Bronchial epithelial cell (primary cell): Measurements from ENCODE around the gene UNKL. TPM values are rescaled to one million over a fixed set of nuclear protein-coding genes. Genes with fewer than 3 reads are reported as not detected.

Source experiments
- DNase-seq: peaks from one replicate; pipeline ENCODE4 v3.0.0-alpha.2; 2010; ENCODE audit warnings: low read depth
- FAIRE-seq: peaks from 2 replicates; lab custom pipeline; 2011; peaks lifted over from hg19 to GRCh38; lab: Jason Lieb, UNC
- H3K27me3 ChIP-seq: 2 replicates; pipeline ENCODE4 v1.5.1; 2011; ENCODE audit warnings: low read length; ENCODE audit not compliant: control insufficient read depth, insufficient read depth
- H3K36me3 ChIP-seq: 2 replicates; pipeline ENCODE4 v1.5.1; 2011; ENCODE audit warnings: low read length; ENCODE audit not compliant: control insufficient read depth, insufficient read depth
- H3K4me3 ChIP-seq: 2 replicates; pipeline ENCODE4 v1.5.1; 2011; ENCODE audit warnings: mild to moderate bottlenecking, low read depth, low read length, control low read depth
- total RNA-seq: library from RNA; depleted of rRNA; stranded (reverse); fragments of >200 nt; gene quantifications from 2 replicates; pipeline ENCODE4 v1.2.1, GENCODE V29; 2014
- TF ChIP-seq, protein P1 (sequence below): IDR thresholded peaks from 2 replicates; pipeline ENCODE4 v1.5.1; 2011; ENCODE audit warnings: mild to moderate bottlenecking, moderate library complexity, low read length, control low read depth, inconsistent platforms; ENCODE audit not compliant: insufficient read depth, severe bottlenecking

Gene UNKL
- total RNA-seq, 1 donor from 2014 or later = 2.4 TPM

- TF ChIP-seq, protein P1, sequence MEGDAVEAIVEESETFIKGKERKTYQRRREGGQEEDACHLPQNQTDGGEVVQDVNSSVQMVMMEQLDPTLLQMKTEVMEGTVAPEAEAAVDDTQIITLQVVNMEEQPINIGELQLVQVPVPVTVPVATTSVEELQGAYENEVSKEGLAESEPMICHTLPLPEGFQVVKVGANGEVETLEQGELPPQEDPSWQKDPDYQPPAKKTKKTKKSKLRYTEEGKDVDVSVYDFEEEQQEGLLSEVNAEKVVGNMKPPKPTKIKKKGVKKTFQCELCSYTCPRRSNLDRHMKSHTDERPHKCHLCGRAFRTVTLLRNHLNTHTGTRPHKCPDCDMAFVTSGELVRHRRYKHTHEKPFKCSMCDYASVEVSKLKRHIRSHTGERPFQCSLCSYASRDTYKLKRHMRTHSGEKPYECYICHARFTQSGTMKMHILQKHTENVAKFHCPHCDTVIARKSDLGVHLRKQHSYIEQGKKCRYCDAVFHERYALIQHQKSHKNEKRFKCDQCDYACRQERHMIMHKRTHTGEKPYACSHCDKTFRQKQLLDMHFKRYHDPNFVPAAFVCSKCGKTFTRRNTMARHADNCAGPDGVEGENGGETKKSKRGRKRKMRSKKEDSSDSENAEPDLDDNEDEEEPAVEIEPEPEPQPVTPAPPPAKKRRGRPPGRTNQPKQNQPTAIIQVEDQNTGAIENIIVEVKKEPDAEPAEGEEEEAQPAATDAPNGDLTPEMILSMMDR = no peak
- DNase-seq = no peak
- Histone ChIP-seq H3K27me3 (no peaks in the 10 kb centered on the region), H3K36me3 (peaks cover 2% of the 10 kb centered on the region), H3K4me3 (no peak overlapping the region)
- no peak for FAIRE-seq
Measured at GRCh38 chr16:1372292-1372950, 42.1 kb downstream of the UNKL start.

DNA sequence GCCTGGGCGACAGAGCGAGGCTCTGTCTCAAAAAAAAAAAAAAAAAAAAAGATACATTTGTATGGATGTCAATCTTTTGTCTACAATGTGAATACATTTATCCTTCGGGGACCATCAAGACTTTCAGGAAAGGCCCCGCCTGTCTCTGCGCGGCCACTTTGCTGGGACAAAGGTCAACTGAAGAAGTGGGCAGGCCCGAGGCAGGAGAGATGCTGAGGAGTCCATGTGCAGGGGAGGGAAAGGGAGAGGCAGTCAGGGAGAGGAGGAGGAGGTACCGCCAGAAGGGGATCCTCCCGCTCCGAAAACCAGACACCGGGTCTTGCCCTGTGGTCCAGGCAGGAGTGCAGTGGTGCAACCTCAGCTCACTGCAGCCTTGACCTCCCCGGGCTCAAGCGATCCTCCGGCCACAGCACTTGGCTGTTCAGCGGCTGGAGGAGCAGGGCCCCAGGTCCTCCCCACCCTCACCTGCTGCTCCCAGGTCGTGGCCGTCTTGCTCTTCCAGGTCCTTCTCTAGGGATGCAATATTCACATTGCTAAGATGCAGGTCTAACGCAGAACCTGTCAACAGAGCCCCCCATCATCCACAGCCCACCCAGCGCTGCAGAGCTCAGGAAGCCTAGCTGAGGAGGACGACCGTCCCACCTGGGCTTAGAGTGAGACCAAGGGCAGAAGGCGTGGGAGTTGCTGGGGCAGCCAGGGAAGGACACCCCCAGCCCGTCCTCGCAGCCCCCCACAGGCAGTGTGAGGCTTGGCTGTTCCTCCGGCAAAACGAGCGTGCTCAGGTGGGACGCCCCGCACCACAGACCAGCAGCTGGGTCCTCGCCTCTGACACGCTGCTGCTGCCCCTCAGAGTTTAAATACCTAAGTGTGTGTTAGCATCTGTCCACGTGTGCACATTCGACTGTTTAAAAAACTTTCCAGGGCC, 43.2 kb downstream of the UNKL start:
- Histone ChIP-seq H3K27me3 (no peaks in the 10 kb centered on the region), H3K4me3 (no peak overlapping the region), H3K36me3 (peaks cover 3% of the 10 kb centered on the region)
- TF ChIP-seq, protein P1 = no peak
- no peak for FAIRE-seq
- DNase-seq = no peak

DNA sequence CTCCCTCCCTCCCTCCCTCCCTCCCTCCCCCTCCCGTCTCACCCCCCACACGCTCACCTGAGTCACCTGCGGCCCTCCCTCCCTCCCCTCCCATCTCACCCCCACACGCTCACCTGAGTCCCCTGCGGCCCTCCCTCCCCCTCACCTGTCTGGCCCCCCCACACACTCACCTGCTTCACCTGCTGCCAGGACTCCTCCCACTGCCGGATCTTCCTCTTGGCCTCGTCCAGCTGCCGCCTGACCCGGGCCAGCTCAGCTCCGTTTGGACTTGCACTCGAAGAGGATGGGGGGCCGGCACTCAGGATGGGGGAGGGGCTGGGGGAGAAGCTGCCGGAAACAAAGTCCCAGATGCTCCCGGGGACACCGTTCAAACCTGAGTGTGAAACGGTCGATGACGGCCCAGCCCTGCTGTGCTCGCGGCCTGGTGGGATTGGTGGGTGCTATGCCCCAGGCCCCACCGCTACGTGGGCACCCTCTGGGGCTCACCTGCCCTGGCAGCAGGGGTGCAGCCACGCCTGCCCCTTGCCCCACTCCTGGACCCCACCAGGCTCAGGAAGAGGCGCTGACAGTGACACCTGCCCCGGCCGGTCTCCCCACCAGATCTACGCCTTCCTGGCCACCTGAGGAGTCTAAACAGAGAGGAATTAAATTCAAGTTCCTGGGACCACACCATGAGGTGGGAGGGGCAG, 46.9 kb downstream of the UNKL start:
- DNase-seq = no peak
- TF ChIP-seq, protein P1 = no peak
- no peak for FAIRE-seq
- Histone ChIP-seq H3K4me3 (no peak overlapping the region), H3K36me3 (peaks cover 10% of the 10 kb centered on the region), H3K27me3 (no peaks in the 10 kb centered on the region)

DNA sequence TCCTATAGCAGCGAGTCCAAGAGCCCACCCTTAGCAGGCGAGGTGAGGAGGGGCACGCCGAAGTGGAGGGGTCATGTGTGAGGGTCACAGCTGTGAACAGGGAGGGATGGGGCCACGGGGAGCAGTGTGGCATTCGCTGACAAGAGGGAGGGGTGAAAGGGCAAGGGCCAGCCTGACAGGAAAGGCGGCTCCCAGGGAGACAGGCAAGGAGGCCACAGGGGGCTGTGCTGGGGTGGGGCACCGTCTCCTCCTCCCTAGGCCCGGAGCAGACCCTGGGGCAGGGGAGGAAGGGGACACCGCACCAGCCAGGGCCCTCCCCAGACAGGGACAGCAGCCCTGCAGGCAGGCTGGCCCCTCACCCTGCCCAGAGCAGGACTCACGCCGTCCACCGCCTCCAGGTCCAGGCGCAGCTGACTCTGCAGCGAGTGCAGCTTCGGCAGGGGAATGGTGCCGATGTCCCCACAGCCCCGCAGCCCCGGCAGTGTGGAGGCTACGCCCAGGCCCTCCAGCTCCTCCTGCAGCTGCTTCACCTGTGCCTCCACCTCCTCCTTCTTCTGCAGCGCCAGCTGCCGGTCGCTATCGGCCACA, 47.7 kb downstream of the UNKL start:
- H3K4me3 ChIP-seq = no peak overlapping the region
- FAIRE-seq = no peak
- TF ChIP-seq, protein P1 = no peak
- DNase-seq = no peak
- H3K36me3 ChIP-seq = peaks cover 11% of the 10 kb centered on the region
- no peaks in the 10 kb centered on the region for H3K27me3 ChIP-seq

DNA sequence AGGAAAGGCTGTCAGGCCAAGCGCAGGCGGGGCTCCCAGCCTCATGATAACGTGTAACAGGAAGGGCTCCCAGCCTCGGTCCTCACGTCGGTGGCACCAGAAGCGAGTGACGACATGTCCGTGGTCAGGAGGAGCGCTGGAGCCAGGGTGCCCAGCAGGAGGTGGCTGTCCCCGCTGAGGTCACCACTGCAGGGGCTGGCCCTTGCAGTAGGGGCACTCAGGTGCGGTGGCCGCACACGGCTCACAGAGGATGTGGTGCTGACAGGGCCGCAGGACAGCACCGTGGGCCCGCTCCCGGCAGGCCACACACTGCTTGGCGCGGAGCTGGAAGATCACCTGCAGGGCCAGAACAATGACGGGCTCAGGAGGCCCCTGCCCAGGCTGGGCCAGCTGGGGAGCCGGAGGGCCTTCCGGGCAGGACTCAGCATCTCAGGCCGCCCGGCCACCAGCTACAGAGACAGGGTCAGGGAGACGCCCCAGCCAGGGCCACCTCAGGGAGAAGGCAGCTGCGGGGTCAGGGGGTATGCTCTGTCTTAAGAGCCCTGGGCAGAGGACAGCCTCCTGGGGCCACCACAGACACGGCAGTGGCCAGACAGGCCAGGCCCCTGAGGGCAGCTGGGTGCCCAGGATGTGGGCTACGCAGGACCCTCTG, 48.3 kb downstream of the UNKL start:
- FAIRE-seq = no peak
- Histone ChIP-seq H3K4me3 (no peak overlapping the region), H3K36me3 (peaks cover 12% of the 10 kb centered on the region), H3K27me3 (no peaks in the 10 kb centered on the region)
- no peak for DNase-seq
- TF ChIP-seq, protein P1 = no peak
